HG03378 (cell line): ENCODE measurements around the gene CDR2L.
A peak's percentile ranks its signal among the peaks of the same experiment; 100 is the strongest.
"Not testable (repeated sequence)": the region's sequence is repeated elsewhere in the genome, so short reads cannot be mapped to it uniquely, and the experiment has no call there.

ENCODE experiments used
- ATAC-seq: cut with Tn5 transposase; IDR thresholded peaks from one replicate; pipeline ENCODE4 v1.9.1; 2021; ENCODE audit warnings: mild to moderate bottlenecking, moderate library complexity; ENCODE audit not compliant: unreplicated experiment

CDR2L gene

GRCh38 chr17:75036643-75037268, 49.3 kb downstream of the CDR2L start:
- ATAC-seq: no peak

- no peak for ATAC-seq
Observed at GRCh38 chr17:75039238-75039637, 51.8 kb downstream of the CDR2L start.

DNA sequence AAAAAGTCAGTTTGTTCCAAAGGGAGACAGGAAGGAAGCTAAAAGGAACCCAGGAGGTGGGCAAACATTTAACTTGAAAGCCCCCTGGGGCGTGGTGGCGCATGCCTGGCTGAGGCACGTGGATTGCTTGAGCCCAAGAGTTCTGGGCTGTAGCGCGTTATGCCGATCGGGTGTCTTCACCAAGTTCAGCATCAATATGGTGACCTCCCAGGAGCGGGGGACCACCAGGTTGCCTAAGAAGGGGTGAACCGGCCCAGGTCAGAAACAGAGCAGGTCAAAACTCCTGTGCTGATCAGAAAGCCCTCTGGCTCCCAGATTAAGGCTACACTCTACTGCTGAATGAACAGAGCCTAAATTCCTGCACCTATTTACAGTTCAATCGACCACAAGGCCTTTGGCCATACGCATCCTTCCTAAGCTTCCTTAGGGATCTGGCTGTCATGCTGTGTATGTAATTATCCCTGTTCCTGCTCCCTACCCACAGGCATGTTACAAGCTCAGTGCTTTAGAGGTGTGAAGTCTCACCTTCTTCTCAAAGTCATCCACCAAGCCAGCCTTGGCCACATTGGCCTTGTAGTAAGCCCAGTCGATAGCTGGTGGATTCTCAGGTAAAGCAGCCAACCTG, 54.3 kb downstream of the CDR2L start:
- no peak for ATAC-seq

DNA sequence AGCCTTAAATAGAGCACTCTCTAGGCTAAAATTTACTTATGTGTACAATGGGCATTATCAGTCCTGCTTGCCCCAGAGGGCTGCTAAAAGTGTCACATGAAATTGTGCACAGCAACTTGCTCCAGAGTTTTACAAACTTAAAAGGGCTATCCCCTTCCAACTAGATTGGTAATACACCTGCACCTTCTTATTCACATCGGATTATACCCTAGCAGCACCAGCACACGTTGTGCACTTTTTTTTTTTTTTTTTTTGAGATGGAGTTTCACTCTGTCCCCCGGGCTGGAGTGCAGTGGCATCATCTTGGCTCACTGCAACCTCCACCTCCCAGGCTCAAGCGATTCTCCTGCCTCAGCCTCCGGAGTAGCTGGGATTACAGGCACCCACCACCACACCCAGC, 56.4 kb downstream of the CDR2L start:
- ATAC-seq: not testable (repeated sequence)

DNA sequence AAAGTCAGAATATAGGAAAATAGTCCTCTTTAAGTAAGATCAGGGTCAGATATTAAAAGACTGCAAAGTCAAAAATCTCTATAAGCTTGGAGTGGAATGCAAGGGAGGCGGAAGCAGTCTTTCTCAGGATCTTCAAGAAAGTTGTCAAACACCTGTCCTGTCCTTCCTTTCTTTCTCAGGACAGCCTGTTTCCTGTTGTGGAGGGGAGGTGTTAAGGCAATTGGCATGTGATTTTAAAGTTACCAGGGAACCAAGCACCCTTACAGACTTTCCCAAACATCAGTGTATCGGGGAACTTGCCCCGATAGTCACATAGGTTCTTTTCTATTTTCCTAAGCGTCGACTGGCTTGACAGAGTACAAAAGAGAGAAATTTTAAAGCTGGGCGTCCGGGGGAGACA, 57.3 kb downstream of the CDR2L start:
- ATAC-seq: no peak

GRCh38 chr17:75045946-75046406, 58.5 kb downstream of the CDR2L start:
- ATAC-seq: not testable (repeated sequence)

GRCh38 chr17:75046407-75047289, 59.2 kb downstream of the CDR2L start, which contains the start of the genes ATP5PD and KCTD2:
Gene ATP5PD, minus strand, starts transcription at chr17:75046969. Its CDS starts 4,319 bp downstream, at chr17:75042650.
Gene KCTD2, plus strand, starts transcription at chr17:75047225. Its CDS starts 26 bp downstream, at chr17:75047251.
- peak; percentile 96 for ATAC-seq

DNA sequence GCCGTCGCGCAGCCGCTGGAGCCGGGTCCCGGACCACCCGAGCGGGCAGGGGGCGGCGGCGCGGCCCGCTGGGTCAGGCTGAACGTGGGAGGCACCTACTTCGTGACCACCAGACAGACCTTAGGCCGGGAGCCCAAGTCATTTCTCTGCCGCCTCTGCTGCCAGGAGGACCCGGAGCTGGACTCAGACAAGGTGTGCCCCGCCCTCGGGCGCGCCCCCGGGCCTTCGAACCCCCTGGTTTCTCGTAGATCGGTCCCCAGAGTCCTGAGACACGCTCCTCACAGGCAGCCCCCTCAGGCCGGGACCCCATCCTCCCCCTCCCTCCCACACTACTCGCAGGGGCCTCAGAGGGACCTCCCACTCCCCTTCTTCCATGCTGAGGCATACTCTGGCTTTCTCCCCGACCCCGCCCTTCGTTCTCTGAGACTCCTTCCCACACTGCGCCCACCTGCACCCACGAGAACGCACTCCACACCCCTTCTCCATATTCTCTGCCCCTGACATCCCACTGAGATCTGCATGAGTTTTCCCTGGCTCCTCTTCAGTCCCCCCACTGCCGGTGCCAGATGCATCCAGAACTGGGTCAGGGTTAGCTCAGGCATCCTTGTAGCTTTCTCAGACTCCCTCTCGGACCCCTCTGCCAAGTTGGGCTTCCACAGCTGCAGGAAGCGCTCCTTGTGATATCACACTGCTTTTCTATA, 60.1 kb downstream of the CDR2L start:
- ATAC-seq: no peak

DNA sequence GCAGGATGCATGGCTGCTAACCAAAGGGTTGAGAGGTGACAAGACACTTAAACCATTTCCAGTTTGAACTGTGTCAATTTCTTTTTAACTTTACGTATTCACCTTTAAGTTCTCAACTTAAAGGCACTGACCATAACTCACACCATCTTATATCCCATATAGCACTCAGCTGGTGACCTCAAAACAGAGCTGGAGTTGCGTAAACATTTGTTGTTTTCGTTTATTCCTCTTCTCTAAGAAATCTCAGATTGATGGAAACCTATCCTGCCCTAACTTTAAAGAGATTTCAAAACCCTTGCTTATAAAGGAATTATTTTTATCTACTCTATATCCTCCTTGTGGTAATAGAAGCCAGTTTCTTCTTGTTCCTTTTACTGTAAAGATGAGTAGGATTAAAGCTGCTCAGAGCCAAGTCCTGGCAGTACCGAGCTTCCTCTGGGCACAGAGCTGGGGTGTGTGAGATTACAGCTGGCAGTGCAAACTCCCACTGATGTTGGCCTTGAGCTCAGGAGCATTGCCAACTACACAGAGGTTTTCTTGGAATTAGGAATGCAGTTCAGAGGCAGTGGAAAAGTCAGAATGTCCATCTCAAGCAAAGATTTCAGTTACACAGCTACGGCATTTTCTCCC, 60.9 kb downstream of the CDR2L start:
- no peak for ATAC-seq

DNA sequence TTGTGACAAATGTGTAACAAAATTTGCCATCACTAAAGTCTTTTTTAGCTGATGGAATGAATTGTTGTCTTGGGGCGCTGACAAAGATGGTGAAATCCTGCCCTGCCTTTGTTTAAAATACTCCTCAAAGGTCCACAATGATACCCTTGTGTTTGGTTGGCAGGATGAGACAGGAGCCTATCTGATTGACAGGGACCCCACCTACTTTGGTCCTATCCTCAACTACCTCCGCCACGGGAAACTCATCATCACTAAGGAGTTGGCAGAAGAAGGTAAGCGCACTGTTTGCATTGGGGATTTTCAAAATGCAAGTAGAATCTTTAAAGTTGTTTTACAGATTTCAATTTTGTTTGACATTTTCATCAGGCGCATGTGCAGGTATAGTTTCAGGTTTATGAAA, 61.6 kb downstream of the CDR2L start:
- no peak for ATAC-seq

DNA sequence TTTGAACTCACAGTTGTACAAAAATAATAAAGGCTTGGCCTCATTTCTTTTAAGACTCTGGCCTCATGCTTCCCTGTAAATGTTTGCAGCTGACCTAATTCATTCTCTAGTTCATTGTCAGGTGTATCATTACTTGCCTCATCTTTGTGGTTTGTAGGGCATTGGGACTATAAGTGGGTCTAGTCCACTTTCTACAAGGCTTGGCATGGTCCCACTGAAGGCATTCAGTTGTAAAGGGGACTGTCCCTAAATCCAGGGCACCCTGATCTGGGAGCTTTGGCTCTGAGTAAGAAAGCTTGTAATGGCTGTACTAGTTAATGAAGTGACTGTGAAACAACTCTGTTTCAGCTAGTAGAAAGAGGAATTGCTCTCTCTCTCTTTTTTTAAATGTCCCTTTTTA, 62.3 kb downstream of the CDR2L start:
- ATAC-seq: no peak

DNA sequence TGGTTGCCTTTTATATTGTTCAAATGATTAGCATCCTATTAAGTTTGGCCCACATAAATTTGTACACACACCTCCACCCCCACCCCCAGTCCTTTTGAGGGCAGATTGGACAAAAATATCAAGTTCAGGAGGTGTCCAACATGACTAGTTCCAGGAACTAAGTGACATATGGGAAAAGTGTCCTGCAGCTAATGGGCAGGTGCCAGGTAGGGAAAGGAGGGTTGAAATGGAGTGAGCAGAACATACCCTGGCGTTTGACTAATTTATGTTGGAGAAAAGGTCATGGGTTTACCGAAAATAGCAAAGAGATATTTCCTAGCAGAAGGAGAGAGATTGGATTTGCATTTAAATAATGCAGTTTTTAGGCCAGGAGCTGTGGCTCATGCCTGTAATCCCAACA, 64.5 kb downstream of the CDR2L start:
- no peak for ATAC-seq
